Stimulated activated CD8-positive, alpha-beta memory T cell treated with anti-CD3 and anti-CD28 coated beads, Interleukin-12 subunit alpha, Interleukin-12 subunit beta, amount 100 ng/mL, for 24 hours (primary cell): ENCODE measurements around the gene SNORC.

ENCODE experiments used
- DNase-seq: peaks from one replicate; pipeline ENCODE4 v3.0.0-alpha.2; 2020; ENCODE audit errors: extremely low read depth

The SNORC gene

DNA sequence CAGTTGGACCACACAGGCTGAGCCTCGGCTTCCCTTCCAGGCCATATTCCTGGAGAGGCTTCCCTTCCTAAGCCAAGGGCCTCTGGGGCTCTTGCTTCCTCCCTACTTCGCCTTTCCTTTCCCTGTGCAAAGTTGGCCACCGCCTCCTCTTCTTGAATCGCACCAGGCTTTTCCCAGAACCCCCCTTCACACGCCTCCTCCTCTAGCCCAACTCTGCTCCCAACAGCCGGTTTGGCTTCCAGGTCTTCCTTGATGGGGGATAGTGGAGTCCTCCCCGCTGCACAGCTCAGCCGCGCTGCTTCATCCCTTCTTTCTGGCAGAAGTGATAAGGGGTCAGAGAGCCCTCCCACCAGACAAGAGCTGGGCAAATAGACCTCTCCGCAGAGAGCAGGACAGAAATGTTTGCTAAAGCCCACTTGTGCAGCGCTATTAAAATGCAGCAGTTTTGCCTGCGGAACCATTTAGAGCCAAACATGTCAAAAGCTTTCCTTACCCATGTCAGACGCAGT, 56.4 kb downstream of the SNORC start:
- no peak for DNase-seq

DNA sequence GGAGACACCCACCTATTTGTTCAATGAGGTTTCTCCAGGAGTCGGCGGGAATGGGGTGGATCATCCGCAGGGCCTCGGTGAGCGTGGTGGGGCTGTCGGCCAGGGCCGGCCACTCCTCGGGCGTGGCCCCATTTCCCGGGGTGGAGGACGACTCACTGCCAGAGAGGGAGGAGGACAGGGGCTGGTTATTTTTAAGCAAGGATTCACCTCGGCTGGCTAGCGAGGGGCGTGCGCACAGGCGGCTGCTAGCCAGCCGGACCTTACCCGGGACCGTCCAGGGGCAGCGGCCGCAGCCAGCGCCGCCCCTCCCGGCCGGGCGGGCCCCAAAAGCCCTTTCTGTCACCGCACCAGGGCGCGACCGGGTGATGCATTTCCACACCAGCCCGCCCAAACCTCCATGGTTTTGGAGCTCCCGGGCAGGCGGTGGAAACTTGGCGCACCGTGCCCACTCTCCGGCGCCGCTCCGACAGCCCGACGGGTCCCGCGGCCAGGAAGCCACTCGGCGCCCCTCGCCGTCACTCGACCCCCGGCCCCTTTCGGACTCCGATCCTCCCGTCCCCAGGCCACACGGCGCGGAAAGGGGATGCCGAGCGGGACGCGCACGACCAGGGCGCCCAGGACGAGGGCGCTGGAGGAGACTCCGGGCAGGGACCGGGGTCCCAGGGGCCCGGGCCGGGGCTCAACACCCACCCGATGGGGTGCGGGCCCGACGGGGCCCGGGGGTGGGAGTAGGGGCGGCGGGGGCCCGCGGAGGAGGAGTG, 57.1 kb downstream of the SNORC start:
- no peak for DNase-seq

DNA sequence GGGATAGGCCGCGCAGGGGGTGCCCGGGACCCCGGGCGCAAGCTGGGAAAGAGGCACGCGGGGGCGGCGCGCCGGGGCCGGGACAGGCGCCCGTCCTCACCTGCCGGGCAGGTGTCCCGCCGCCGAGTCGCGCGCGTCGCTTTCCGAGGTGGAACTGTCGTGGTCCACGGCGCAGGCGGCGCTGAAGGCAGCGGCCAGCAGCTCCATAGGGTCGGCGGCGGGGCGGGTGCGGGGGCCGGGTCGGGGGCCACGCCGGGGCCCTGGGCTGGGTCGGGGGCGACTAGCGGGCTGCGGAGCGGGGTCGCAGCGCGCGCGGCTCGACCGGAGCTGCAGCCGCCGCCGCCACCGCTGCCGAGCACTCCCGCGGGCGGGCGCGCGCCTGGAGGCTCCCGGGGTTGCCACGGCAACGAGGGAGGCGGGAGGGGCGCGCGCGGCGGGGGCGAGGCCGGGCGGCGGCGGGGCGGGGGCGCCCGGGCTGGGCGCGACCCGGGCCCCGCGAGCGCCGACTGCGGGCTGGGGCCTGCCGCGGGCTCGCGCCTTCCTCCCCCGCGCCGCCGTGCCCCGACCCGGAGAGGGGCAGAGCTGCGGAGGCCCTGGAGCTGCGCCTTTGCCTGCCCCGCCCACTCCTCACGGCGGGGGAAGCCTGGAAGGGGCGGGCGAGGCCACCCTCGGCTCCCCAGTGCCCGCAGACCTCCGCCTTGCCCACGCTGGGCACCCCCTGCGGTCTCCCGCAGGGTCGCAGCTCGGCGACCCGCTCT, 57.9 kb downstream of the SNORC start:
- DNase-seq, result no peak
